KMS-11 (cell line): ENCODE results near the gene NEUROD2.

Experiments
- H2AFZ ChIP-seq: fragments of 200-600 bp; sonication (generic); 2 replicates; pipeline ENCODE4 v1.6.1; 2016; ENCODE audit warnings: antibody characterized with exemption, mixed run types, low read depth
- H3K27ac ChIP-seq: fragments of 200-600 bp; sonication (generic); 2 replicates; pipeline ENCODE4 v1.6.1; 2016; ENCODE audit warnings: mild to moderate bottlenecking, mixed run types
- H3K27me3 ChIP-seq: fragments of 200-600 bp; sonication (generic); 2 replicates; pipeline ENCODE4 v1.6.1; 2017; ENCODE audit warnings: mild to moderate bottlenecking, low read depth, mixed run types, moderate library complexity; ENCODE audit not compliant: insufficient read depth
- H3K36me3 ChIP-seq: fragments of 200-600 bp; sonication (generic); 2 replicates; pipeline ENCODE4 v1.6.1; 2017; ENCODE audit warnings: mild to moderate bottlenecking, mixed run types; ENCODE audit not compliant: insufficient read depth
- H3K4me1 ChIP-seq: fragments of 200-600 bp; sonication (generic); 2 replicates; pipeline ENCODE4 v1.6.1; 2016; ENCODE audit warnings: mild to moderate bottlenecking, low read depth, mixed run types; ENCODE audit not compliant: poor library complexity, severe bottlenecking
- H3K4me2 ChIP-seq: fragments of 200-600 bp; sonication (generic); 2 replicates; pipeline ENCODE4 v1.7.0; 2016; ENCODE audit warnings: mild to moderate bottlenecking, mixed run types
- H3K4me3 ChIP-seq: fragments of 200-600 bp; sonication (generic); IDR thresholded peaks from 2 replicates; pipeline ENCODE4 v1.6.1; 2017; ENCODE audit warnings: low read depth, low read length, mixed read lengths; ENCODE audit not compliant: insufficient read depth
- H3K79me2 ChIP-seq: fragments of 200-600 bp; sonication (generic); 2 replicates; pipeline ENCODE4 v1.6.1; 2016; ENCODE audit warnings: low read depth, mixed run types; ENCODE audit not compliant: insufficient read depth
- H3K9ac ChIP-seq: fragments of 200-600 bp; sonication (generic); 2 replicates; pipeline ENCODE4 v1.6.1; 2016; ENCODE audit warnings: mild to moderate bottlenecking, mixed run types
- H4K20me1 ChIP-seq: fragments of 200-600 bp; sonication (generic); 2 replicates; pipeline ENCODE4 v1.6.1; 2016; ENCODE audit warnings: mild to moderate bottlenecking, mixed run types; ENCODE audit not compliant: insufficient read depth
- TF ChIP-seq, protein P1 (sequence below): fragments of 200-600 bp; sonication (generic); conservative IDR thresholded peaks from 2 replicates; pipeline ENCODE4 v1.6.1; 2017; ENCODE audit warnings: low read depth, mild to moderate bottlenecking, antibody characterized with exemption, low read length, moderate library complexity, mixed read lengths

The NEUROD2 gene

DNA sequence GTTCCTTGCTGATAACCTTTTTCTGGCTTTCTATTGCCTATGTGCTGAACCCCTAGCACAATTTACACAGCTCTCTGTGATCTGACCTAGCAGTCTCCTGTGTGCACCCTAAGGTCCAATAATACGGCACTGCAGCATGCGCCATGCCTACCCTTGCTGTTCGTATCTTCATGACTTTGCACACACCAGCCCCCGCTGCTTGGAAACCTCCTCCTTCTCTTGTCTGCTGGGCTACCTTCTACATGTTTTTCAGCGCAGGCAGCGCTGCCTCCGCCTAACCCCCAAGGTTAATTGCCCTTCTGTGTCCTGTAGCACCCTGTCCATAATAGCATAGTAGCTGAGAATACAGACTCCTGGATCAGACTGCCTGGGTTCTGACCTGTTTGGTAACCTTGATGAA, 30.6 kb upstream of the NEUROD2 start:
- TF ChIP-seq, protein P1, sequence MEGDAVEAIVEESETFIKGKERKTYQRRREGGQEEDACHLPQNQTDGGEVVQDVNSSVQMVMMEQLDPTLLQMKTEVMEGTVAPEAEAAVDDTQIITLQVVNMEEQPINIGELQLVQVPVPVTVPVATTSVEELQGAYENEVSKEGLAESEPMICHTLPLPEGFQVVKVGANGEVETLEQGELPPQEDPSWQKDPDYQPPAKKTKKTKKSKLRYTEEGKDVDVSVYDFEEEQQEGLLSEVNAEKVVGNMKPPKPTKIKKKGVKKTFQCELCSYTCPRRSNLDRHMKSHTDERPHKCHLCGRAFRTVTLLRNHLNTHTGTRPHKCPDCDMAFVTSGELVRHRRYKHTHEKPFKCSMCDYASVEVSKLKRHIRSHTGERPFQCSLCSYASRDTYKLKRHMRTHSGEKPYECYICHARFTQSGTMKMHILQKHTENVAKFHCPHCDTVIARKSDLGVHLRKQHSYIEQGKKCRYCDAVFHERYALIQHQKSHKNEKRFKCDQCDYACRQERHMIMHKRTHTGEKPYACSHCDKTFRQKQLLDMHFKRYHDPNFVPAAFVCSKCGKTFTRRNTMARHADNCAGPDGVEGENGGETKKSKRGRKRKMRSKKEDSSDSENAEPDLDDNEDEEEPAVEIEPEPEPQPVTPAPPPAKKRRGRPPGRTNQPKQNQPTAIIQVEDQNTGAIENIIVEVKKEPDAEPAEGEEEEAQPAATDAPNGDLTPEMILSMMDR: no peak
- peak overlapping the region; percentile 64 for H3K4me3 ChIP-seq
- no peaks in the 10 kb centered on the region for H3K27me3 ChIP-seq
- no peaks in the 10 kb centered on the region for H3K36me3 ChIP-seq
- peaks cover 44% of the 10 kb centered on the region for H3K4me1 ChIP-seq
- no peaks in the 10 kb centered on the region for H4K20me1 ChIP-seq
- peak overlapping the region; percentile 79; the same call in 1 of the 2 replicates for H3K9ac ChIP-seq
- no peak overlapping the region; the same call in 1 of the 2 replicates for H3K27ac ChIP-seq
- H3K79me2 ChIP-seq: peaks cover 20% of the 10 kb centered on the region; the same call in 1 of the 2 replicates
- H2AFZ ChIP-seq: no peak overlapping the region
- H3K4me2 ChIP-seq: peak overlapping the region; percentile 100; the same call in 1 of the 2 replicates

DNA sequence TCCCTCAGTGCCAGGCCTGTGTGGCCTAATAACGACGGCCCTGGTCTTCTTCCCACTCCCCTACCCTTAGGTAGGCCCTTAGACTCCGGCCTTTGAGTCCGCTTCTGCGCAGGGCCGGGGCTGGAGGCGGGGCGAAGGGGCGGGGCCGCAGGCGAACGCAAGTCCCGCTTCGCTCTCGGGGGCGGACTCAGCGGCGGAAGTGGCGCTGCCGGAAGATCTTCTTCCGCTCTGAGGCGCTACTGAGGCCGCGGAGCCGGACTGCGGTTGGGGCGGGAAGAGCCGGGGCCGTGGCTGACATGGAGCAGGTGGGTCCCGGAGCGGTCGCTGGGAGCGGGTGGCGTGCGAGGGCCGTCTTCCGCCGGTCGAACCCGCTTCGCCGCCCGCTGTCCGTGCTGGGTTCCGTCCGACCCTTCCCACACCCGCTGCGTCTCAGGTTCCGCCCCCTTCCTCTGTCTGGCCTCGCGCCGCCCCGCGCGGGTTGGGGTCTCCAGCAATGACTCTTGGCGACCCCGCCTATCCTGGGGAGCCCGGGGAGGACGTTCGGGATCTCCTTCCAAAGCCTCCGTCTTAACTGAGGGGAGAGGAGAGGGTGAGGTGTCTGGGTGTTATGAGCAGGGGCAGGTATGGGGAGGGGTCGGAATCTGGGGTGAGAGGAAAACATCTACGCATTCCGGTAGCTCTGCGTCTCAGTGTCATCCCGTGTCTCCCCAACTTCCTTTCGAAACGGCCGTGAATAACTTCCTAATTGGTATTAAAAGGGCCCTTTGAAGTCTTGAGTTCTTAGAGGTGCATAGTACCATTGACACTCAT, 29.4 kb upstream of the NEUROD2 start, which contains the start of gene STARD3:
Gene STARD3, plus strand, starts transcription at position 218 of the 810 bp plus-strand sequence. CDS start 16,388 bp downstream, outside the sequence.
- Histone ChIP-seq H3K27me3 (no peaks in the 10 kb centered on the region), H3K4me3 (peak within 1 kb of the TSS; percentile 64), H3K36me3 (no peaks in the 10 kb centered on the region), H3K4me2 (peak within 1 kb of the TSS; percentile 100), H3K4me1 (peaks cover 44% of the 10 kb centered on the region), H3K27ac (peak within 1 kb of the TSS; percentile 57), H2AFZ (peak within 1 kb of the TSS; percentile 80), H3K9ac (peak within 1 kb of the TSS; percentile 79), H3K79me2 (peaks cover 20% of the 10 kb centered on the region; the same call in 1 of the 2 replicates), H4K20me1 (no peaks in the 10 kb centered on the region)
- TF ChIP-seq, protein P1: no peak

DNA sequence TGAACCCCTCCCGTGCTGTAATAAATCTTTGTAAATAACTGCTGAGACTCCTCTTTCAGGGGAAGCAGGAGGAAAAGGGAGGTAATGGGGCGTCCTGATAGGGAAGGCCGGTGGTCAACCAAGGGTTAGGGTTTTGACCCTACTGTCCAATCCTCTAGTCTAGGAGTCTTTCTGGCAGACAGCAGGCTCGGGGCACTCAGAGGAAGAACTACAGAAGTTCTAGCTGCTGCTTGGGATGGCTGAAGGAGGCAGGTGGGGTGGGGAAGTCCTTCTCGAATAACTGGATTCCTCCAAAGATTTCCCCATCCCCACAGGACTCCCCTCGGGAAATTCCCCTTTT, 28.8 kb upstream of the NEUROD2 start:
- Histone ChIP-seq H3K36me3 (no peaks in the 10 kb centered on the region), H3K79me2 (peaks cover 20% of the 10 kb centered on the region; the same call in 1 of the 2 replicates), H3K27me3 (no peaks in the 10 kb centered on the region), H3K9ac (peak overlapping the region; percentile 79; the same call in 1 of the 2 replicates), H3K4me3 (peak overlapping the region; percentile 2), H3K4me1 (peaks cover 44% of the 10 kb centered on the region), H3K27ac (peak overlapping the region; percentile 57), H2AFZ (peak overlapping the region; percentile 80), H3K4me2 (peak overlapping the region; percentile 100), H4K20me1 (no peaks in the 10 kb centered on the region)
- TF ChIP-seq, protein P1: no peak

DNA sequence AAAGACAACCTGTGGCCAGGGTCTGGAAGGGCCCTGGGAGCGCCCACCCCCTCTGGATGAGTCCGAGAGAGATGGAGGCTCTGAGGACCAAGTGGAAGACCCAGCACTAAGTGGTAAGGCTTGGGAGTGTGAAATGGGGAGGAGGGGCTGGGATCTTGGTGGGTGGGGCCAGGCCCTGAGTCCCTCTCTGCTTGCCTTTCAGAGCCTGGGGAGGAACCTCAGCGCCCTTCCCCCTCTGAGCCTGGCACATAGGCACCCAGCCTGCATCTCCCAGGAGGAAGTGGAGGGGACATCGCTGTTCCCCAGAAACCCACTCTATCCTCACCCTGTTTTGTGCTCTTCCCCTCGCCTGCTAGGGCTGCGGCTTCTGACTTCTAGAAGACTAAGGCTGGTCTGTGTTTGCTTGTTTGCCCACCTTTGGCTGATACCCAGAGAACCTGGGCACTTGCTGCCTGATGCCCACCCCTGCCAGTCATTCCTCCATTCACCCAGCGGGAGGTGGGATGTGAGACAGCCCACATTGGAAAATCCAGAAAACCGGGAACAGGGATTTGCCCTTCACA, 28.0 kb upstream of the NEUROD2 start:
- no peaks in the 10 kb centered on the region for H3K27me3 ChIP-seq
- no peak overlapping the region; the same call in 1 of the 2 replicates for H3K9ac ChIP-seq
- H2AFZ ChIP-seq: no peak overlapping the region; the same call in 1 of the 2 replicates
- no peak overlapping the region for H3K4me3 ChIP-seq
- H3K4me2 ChIP-seq: peak overlapping the region; percentile 100; the same call in 1 of the 2 replicates
- H3K27ac ChIP-seq: no peak overlapping the region
- H4K20me1 ChIP-seq: no peaks in the 10 kb centered on the region
- H3K4me1 ChIP-seq: peaks cover 44% of the 10 kb centered on the region
- peaks cover 20% of the 10 kb centered on the region; the same call in 1 of the 2 replicates for H3K79me2 ChIP-seq
- H3K36me3 ChIP-seq: no peaks in the 10 kb centered on the region
- TF ChIP-seq, protein P1: no peak
